G401.6 (cell line): ENCODE data around the gene ALOX5.
"Not testable (repeated sequence)": the region's sequence is repeated elsewhere in the genome, so short reads cannot be mapped to it uniquely, and the experiment has no call there.

Source experiments
- FAIRE-seq: peaks from 2 replicates; lab custom pipeline; 2012; peaks lifted over from hg19 to GRCh38; lab: Jason Lieb, UNC

The ALOX5 gene

GRCh38 chr10:45470098-45471012 lies 96.3 kb downstream of the ALOX5 start:
- FAIRE-seq = no peak

- no peak for FAIRE-seq
Measured at GRCh38 chr10:45471059-45471458, 97.0 kb downstream of the ALOX5 start.

GRCh38 chr10:45471531-45472310 lies 97.7 kb downstream of the ALOX5 start:
- FAIRE-seq = no peak

- no peak for FAIRE-seq
Measured at GRCh38 chr10:45473126-45473525, 99.1 kb downstream of the ALOX5 start.

GRCh38 chr10:45476559-45476958 lies 102.5 kb downstream of the ALOX5 start:
- FAIRE-seq = no peak

DNA sequence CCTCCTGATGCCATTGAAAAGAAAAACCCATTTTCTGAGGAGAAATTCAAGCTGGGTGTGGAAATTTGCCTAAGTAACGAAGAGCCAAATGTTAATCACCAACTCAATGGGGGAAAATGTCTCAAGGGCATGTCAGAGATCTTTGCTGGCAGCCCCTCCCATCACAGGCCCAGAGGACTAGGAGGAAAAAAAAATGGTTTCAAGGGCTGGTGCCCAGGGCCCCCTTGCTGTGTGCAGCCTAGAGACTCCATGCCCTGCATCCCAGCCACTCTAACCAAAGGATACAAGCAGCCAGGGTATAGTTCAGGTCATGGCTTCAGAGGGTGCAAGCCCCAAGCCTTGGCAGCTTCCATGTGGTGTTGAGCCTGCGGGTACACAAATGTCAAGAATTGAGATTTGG lies 106.3 kb downstream of the ALOX5 start:
- FAIRE-seq = no peak

DNA sequence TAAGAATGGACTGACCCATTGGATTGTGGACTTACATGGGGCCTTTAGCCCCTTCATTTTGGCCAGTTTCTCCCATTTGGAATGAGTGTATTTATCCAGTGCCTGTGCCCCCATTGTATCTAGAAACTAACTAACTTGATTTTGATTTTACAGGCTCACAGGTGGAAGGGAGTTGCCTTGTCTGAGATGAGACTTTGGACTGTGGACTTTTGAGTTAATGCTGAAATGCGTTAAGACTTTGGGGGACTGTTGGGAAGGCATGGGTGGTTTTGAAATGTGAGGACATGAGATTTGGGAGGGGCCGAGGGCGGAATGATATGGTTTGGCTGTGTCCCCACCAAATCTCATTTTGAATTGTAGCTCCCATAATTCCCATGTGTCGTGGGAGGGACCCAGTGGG lies 107.1 kb downstream of the ALOX5 start:
- not testable (repeated sequence) for FAIRE-seq

- FAIRE-seq = no peak
Measured at GRCh38 chr10:45483002-45483401, 109.0 kb downstream of the ALOX5 start.

GRCh38 chr10:45487735-45488134 lies 113.7 kb downstream of the ALOX5 start:
- no peak for FAIRE-seq

DNA sequence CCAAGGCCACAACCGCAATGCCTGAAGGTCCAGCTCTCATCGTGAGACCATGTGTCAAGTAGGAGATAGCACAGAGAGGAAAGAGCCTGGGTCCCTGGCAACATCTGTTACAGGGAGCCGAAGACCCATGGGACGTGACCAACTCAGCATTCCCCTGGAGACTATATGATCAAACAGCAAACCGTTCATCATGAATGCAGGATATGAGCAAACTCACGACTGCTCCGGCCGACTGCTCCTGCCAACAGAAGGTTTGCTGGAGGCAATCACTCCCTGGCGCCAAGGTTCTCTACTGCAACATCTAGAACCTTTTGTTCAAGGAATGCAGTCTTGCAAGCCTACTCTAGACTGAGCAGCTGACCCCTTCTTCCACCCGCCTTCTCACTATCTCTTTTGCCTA lies 114.3 kb downstream of the ALOX5 start:
- FAIRE-seq = no peak

DNA sequence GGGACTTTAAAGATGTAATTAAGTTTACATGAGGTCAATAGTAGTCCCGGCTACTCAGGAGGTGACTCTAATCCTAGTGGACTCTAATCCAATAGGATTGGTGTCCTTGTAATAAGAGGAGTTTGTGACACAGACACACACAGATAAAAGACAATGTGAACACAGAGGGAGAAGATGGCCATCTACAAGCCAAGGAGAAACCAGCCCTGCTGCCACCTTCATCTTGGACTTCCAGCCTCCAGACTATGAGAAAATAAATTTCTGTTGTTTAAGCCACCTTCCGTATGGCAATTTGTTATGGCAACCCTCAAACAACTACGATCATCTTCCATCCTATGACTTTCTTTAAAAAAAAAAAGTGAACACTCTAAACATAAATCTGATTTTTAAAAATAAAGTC lies 116.3 kb downstream of the ALOX5 start:
- FAIRE-seq = no peak

DNA sequence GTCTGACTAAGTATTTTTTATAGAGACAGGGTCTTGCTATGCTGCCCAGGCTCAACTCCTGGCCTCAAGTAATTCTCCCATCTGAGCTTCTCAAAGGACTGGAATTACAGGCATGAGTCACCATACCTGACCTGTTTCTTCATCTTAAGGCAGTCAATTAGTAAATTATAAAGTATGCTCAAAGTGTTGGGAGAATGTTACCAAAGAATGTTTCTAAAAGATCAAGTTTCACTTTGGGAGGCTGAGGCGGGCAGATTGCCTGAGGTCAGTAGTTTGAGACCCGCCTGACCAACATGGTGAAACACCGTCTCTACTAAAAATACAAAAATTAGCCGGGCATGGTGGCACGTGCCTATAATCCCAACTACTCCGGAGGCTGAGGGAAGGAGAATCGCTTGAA lies 117.0 kb downstream of the ALOX5 start:
- FAIRE-seq = no peak
